Suprapubic skin (tissue), 4 donors: ENCODE results near the gene CYB561. TPM values are rescaled to one million over a fixed set of nuclear protein-coding genes. Genes with fewer than 3 reads are reported as not detected.
"Not testable (repeated sequence)": the region's sequence is repeated elsewhere in the genome, so short reads cannot be mapped to it uniquely, and the experiment has no call there.

Experiments
- DNase-seq, 2 donors: peaks; one replicate each; pipeline ENCODE4 v3.0.0-alpha.2; 2019; ENCODE audit warnings: low spot score in 2 of 2
- H3K27ac ChIP-seq: fragments of 200-600 bp; sonication (generic); one replicate; pipeline ENCODE4 v1.5.1; 2019
- H3K27me3 ChIP-seq: fragments of 200-600 bp; sonication (generic); one replicate; pipeline ENCODE4 v1.5.1; 2019
- H3K36me3 ChIP-seq: fragments of 200-600 bp; sonication (generic); one replicate; pipeline ENCODE4 v1.5.1; 2019
- H3K4me1 ChIP-seq: fragments of 200-600 bp; sonication (generic); one replicate; pipeline ENCODE4 v1.5.1; 2019
- H3K4me3 ChIP-seq: fragments of 200-600 bp; sonication (generic); one replicate; pipeline ENCODE4 v1.5.1; 2019; ENCODE audit warnings: mild to moderate bottlenecking
- H3K9me3 ChIP-seq: fragments of 200-600 bp; sonication (generic); one replicate; pipeline ENCODE4 v1.5.1; 2019
- CTCF ChIP-seq, 2 donors: fragments of 200-600 bp in 1 of 2; fragments of 450-650 bp in 1 of 2; sonication (generic) in 1 of 2; IDR thresholded peaks; one replicate each; pipeline ENCODE4 v1.5.1; 2016 to 2019; ENCODE audit warnings: antibody characterized with exemption in 2 of 2, mild to moderate bottlenecking in 1 of 2, moderate library complexity in 1 of 2
- EP300 ChIP-seq: sonication (generic); formaldehyde crosslinking; IDR thresholded peaks from one replicate; pipeline ENCODE4 v1.6.1; 2017; ENCODE audit warnings: antibody characterized with exemption
- POLR2A ChIP-seq, 2 donors: fragments of 450-650 bp; IDR thresholded peaks; one replicate each; pipeline ENCODE4 v1.6.1; 2017; ENCODE audit warnings: antibody characterized with exemption in 2 of 2, mild to moderate bottlenecking in 2 of 2, moderate library complexity in 2 of 2
- POLR2AphosphoS5 ChIP-seq, 3 donors: sonication (generic); formaldehyde crosslinking; IDR thresholded peaks; one replicate each; pipeline ENCODE4 v1.6.1; 2017; ENCODE audit warnings: antibody characterized with exemption in 3 of 3
- WGBS: methylation state at CpG from one replicate; pipeline ENCODE4 v1.1.5; 2018; 5-methylcytosine and 5-hydroxymethylcytosine counted together
- total RNA-seq, 4 donors: library from RNA; depleted of rRNA; stranded (reverse); fragments of >200 nt; gene quantifications; one replicate each; pipeline ENCODE4 v1.1.0, GENCODE V29; 2016

Gene CYB561
- total RNA-seq, 4 donors from 2014 or later = 36.9 to 87.9 (median 56.4) TPM

- WGBS = 87% methylated on average over 4 of the region's 4 CpGs
- peaks cover 16% of the 10 kb centered on the region for H3K4me1 ChIP-seq
- no peaks in the 10 kb centered on the region for H3K27me3 ChIP-seq
- DNase-seq = no peak
- H3K9me3 ChIP-seq = no peaks in the 10 kb centered on the region
- H3K4me3 ChIP-seq = no peak overlapping the region
- TF ChIP-seq CTCF (IDR thresholded peaks at IDR 0.05) (no peak), EP300 (no peak), POLR2A (IDR thresholded peaks at IDR 0.05) (no peak), POLR2AphosphoS5 (IDR thresholded peaks at IDR 0.05) (no peak)
- H3K36me3 ChIP-seq = no peaks in the 10 kb centered on the region
- H3K27ac ChIP-seq = no peak overlapping the region
Measured at GRCh38 chr17:63458478-63458877, 12.4 kb upstream of the CYB561 start.

- WGBS = 62% methylated on average over 4 of the region's 4 CpGs
- no peak overlapping the region for H3K4me3 ChIP-seq
- H3K27ac ChIP-seq = no peak overlapping the region
- H3K27me3 ChIP-seq = no peaks in the 10 kb centered on the region
- peaks cover 14% of the 10 kb centered on the region for H3K4me1 ChIP-seq
- H3K36me3 ChIP-seq = no peaks in the 10 kb centered on the region
- TF ChIP-seq POLR2A (IDR thresholded peaks at IDR 0.05) = no peak
- TF ChIP-seq CTCF (IDR thresholded peaks at IDR 0.05) = no peak
- no peak for TF ChIP-seq EP300
- no peak for TF ChIP-seq POLR2AphosphoS5 (IDR thresholded peaks at IDR 0.05)
- no peak for DNase-seq
- no peaks in the 10 kb centered on the region for H3K9me3 ChIP-seq
Measured at GRCh38 chr17:63455417-63455816, 9.3 kb upstream of the CYB561 start.

- Histone ChIP-seq H3K27ac (no peak overlapping the region), H3K36me3 (no peaks in the 10 kb centered on the region)
Measured at GRCh38 chr17:63454915-63455314, 8.8 kb upstream of the CYB561 start.

GRCh38 chr17:63454357-63454756 is 8.3 kb upstream of the CYB561 start:
- H3K9me3 ChIP-seq, DNase-seq, H3K36me3 ChIP-seq, H3K27ac ChIP-seq, H3K27me3 ChIP-seq, H3K4me3 ChIP-seq: not testable (repeated sequence)
- 87% methylated on average over 6 of the region's 6 CpGs for WGBS
- H3K4me1 ChIP-seq = peaks cover 11% of the 10 kb centered on the region

More at GRCh38 chr17:63454915-63455314, 8.8 kb upstream of the CYB561 start:
- Histone ChIP-seq H3K4me3 (no peak overlapping the region), H3K9me3 (no peaks in the 10 kb centered on the region), H3K27me3 (no peaks in the 10 kb centered on the region), H3K4me1 (peaks cover 11% of the 10 kb centered on the region)
- TF ChIP-seq POLR2A (IDR thresholded peaks at IDR 0.05) (no peak), CTCF (IDR thresholded peaks at IDR 0.05) (no peak), POLR2AphosphoS5 (IDR thresholded peaks at IDR 0.05) (no peak), EP300 (no peak)
- 45% methylated on average over 5 of the region's 5 CpGs for WGBS
- DNase-seq = no peak

GRCh38 chr17:63452962-63453551 is 7.0 kb upstream of the CYB561 start:
- no peaks in the 10 kb centered on the region for H3K9me3 ChIP-seq
- H3K27ac ChIP-seq = no peak overlapping the region
- H3K4me1 ChIP-seq = peaks cover 13% of the 10 kb centered on the region
- no peak for DNase-seq
- H3K4me3 ChIP-seq = no peak overlapping the region
- H3K27me3 ChIP-seq = no peaks in the 10 kb centered on the region
- TF ChIP-seq POLR2AphosphoS5 (IDR thresholded peaks at IDR 0.05) (no peak), POLR2A (IDR thresholded peaks at IDR 0.05) (no peak), EP300 (no peak), CTCF (IDR thresholded peaks at IDR 0.05) (no peak)
- H3K36me3 ChIP-seq = no peaks in the 10 kb centered on the region
- WGBS = 52% methylated on average over 5 of the region's 7 CpGs
